ENCODE measurements around the gene CABP7.

CABP7 gene

DNA sequence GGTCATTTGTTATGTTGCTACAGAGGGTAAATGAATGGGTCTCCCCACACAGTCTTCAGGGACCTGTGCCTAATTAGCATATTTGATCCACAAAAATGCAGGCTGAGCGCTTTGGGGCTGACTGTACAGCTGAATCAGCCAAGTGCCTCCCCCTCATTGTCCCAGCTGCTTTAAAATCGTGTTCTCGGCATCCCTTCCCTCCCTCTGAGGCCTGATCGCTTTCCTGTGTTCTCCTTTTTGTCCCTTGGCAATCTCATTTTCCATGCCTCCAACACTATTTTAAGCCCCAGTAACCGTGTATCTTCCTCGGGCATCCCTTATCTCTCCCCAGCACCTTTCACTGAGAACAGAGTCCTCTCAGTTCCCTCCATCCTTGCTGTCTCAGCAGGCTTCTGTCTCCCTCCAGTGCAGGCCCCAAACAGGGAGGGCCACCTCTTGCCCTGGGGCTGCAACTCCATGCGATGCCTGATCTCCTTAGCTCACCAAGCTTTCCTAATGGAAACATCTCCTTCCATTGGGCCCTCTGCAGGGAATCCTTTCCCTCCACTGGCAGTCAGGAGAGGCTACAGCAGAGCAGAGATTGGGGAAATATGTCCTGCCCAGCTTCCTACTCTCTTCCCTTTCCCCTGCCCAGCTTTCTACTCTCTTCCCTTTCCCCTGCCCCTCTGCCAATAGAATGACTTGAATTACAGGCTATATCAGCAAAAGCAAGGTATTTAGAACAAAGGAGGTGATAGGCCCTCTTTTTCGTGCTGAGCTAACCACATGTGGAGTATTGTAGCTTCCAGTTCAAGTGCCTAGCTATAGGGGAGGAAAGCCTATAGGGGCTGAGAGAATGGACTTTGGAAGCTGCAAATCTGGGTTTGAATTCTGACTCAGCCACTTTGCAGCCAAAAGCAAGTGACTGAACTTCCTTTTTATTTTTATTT, 61.2 kb downstream of the CABP7 start:
- no peak for DNase-seq
